Neural crest cell (in vitro differentiated cells): Measurements from ENCODE around the gene LCTL. TPM values are rescaled to one million over a fixed set of nuclear protein-coding genes. Genes with fewer than 3 reads are reported as not detected.

Experiments used
- DNase-seq: peaks from one replicate; pipeline ENCODE4 v3.0.0; 2021; ENCODE audit warnings: low read depth, mixed read lengths, low spot score
- H3K27ac Mint-ChIP-seq: one replicate; pipeline ENCODE4 v1.8.0; 2021; ENCODE audit warnings: mild to moderate bottlenecking, mixed read lengths; ENCODE audit not compliant: unreplicated experiment
- H3K27me3 Mint-ChIP-seq: 2 replicates; pipeline ENCODE4 v1.8.0; 2021; ENCODE audit warnings: low read depth, mild to moderate bottlenecking, mixed read lengths
- H3K36me3 Mint-ChIP-seq: 2 replicates; pipeline ENCODE4 v1.8.0; 2021; ENCODE audit warnings: low read depth, mild to moderate bottlenecking, mixed read lengths
- H3K4me1 Mint-ChIP-seq: 2 replicates; pipeline ENCODE4 v1.8.0; 2021; ENCODE audit warnings: mixed read lengths
- H3K4me3 Mint-ChIP-seq: one replicate; pipeline ENCODE4 v1.8.0; 2021; ENCODE audit warnings: mild to moderate bottlenecking, mixed read lengths
- H3K9me3 Mint-ChIP-seq: 2 replicates; pipeline ENCODE4 v1.8.0; 2021; ENCODE audit warnings: mixed read lengths
- CTCF ChIP-seq: fragments of 200-600 bp; sonication (generic); conservative IDR thresholded peaks from 2 replicates; pipeline ENCODE4 v1.5.0; 2021; ENCODE audit warnings: antibody characterized with exemption, mild to moderate bottlenecking
- total RNA-seq: library from RNA; stranded (reverse); gene quantifications from 2 replicates; pipeline ENCODE4 v1.2.1, GENCODE V29; 2021

LCTL gene
- total RNA-seq, 1 donor from 2014 or later, result 2.1 TPM

GRCh38 chr15:66563566-66564110, 2.2 kb downstream of the LCTL start:
- no peak for DNase-seq
- H3K27ac Mint-ChIP-seq, result peak overlapping the region; percentile 19
- H3K4me3 Mint-ChIP-seq, result no peak overlapping the region
- H3K4me1 Mint-ChIP-seq, result peaks cover 26% of the 10 kb centered on the region
- TF ChIP-seq CTCF, result no peak
- no peaks in the 10 kb centered on the region for H3K27me3 Mint-ChIP-seq
- no peaks in the 10 kb centered on the region for H3K9me3 Mint-ChIP-seq
- H3K36me3 Mint-ChIP-seq, result no peaks in the 10 kb centered on the region

GRCh38 chr15:66563126-66563525, 2.7 kb downstream of the LCTL start:
- Mint-ChIP-seq H3K9me3 (no peaks in the 10 kb centered on the region), H3K27ac (peak overlapping the region; percentile 19), H3K4me1 (peaks cover 26% of the 10 kb centered on the region), H3K4me3 (no peak overlapping the region), H3K27me3 (no peaks in the 10 kb centered on the region), H3K36me3 (no peaks in the 10 kb centered on the region)
- TF ChIP-seq CTCF, result no peak
- no peak for DNase-seq

GRCh38 chr15:66560856-66561525, 4.8 kb downstream of the LCTL start:
- TF ChIP-seq CTCF, result no peak
- Mint-ChIP-seq H3K4me1 (peaks cover 13% of the 10 kb centered on the region), H3K27ac (peak overlapping the region; percentile 81), H3K4me3 (no peak overlapping the region), H3K27me3 (no peaks in the 10 kb centered on the region), H3K9me3 (no peaks in the 10 kb centered on the region), H3K36me3 (peaks cover 5% of the 10 kb centered on the region)
- no peak for DNase-seq

GRCh38 chr15:66558271-66558670, 7.5 kb downstream of the LCTL start:
- no peak overlapping the region for H3K27ac Mint-ChIP-seq
- no peaks in the 10 kb centered on the region for H3K9me3 Mint-ChIP-seq
- no peaks in the 10 kb centered on the region for H3K4me1 Mint-ChIP-seq
- H3K4me3 Mint-ChIP-seq, result no peak overlapping the region
- H3K27me3 Mint-ChIP-seq, result no peaks in the 10 kb centered on the region
- no peak for DNase-seq
- TF ChIP-seq CTCF, result no peak
- H3K36me3 Mint-ChIP-seq, result peaks cover 14% of the 10 kb centered on the region

- Mint-ChIP-seq H3K27me3 (no peaks in the 10 kb centered on the region), H3K4me3 (no peak overlapping the region), H3K36me3 (peaks cover 21% of the 10 kb centered on the region), H3K27ac (no peak overlapping the region), H3K4me1 (no peaks in the 10 kb centered on the region), H3K9me3 (no peaks in the 10 kb centered on the region)
- no peak for DNase-seq
- no peak for TF ChIP-seq CTCF
These were observed 10.1 kb downstream of the LCTL start for GRCh38 chr15:66555685-66556084.
